Tibial nerve (tissue), 4 donors: Measurements from ENCODE around the gene PODXL.

Experiments used
- CTCF ChIP-seq, 5 experiments: fragments of 200-600 bp in 3 of 5; fragments of 450-650 bp in 2 of 5; sonication (generic) in 3 of 5; IDR thresholded peaks; one replicate each; pipeline ENCODE4 v1.5.1; 2016 to 2019; ENCODE audit warnings: antibody characterized with exemption in 5 of 5, mild to moderate bottlenecking in 3 of 5, moderate library complexity in 2 of 5
- EP300 ChIP-seq, 2 donors: sonication (generic); formaldehyde crosslinking; IDR thresholded peaks; one replicate each; pipeline ENCODE4 v1.6.1; 2017; ENCODE audit warnings: antibody characterized with exemption in 2 of 2, mild to moderate bottlenecking in 1 of 2
- POLR2A ChIP-seq, 2 donors: fragments of 450-650 bp; IDR thresholded peaks; one replicate each; pipeline ENCODE4 v1.6.1; 2017; ENCODE audit warnings: antibody characterized with exemption in 2 of 2, mild to moderate bottlenecking in 2 of 2, moderate library complexity in 2 of 2

- TF ChIP-seq CTCF (IDR thresholded peaks at IDR 0.05) (no peak), POLR2A (IDR thresholded peaks at IDR 0.05) (no peak), EP300 (IDR thresholded peaks at IDR 0.05) (no peak)
Observed at GRCh38 chr7:131568510-131568909, 12.1 kb upstream of the PODXL start.
